Panc1 (cell line): ENCODE results near the gene MYLIP. TPM values are rescaled to one million over a fixed set of nuclear protein-coding genes. Genes with fewer than 3 reads are reported as not detected.

Source experiments
- ATAC-seq: fragments of 200-7000 bp; cut with Tn5 transposase; 2 replicates; pipeline ENCODE4 v1.9.1; 2020; ENCODE audit warnings: mild to moderate bottlenecking, moderate library complexity
- BruUV-seq: library from RNA; stranded (reverse); fragments of 400-500 nt; replicated peaks from 2 replicates; lab custom pipeline; 2021; lab: Mats Ljungman, UMichigan
- CTCF ChIA-PET: fragments of 300-600 bp; sonication (Branson Sonifier 250); formaldehyde crosslinking; loops from one replicate; lab custom pipeline; 2022; ENCODE audit warnings: antibody characterized with exemption; lab: Charles Lee
- POLR2A ChIA-PET: fragments of 300-600 bp; sonication (Branson Sonifier 250); formaldehyde crosslinking; loops from one replicate; lab custom pipeline; 2022; ENCODE audit warnings: antibody characterized with exemption; lab: Charles Lee
- DNase-seq: peaks from one replicate; pipeline ENCODE4 v3.0.0-alpha.2; 2010; ENCODE audit warnings: low read depth, low spot score
- H3K27ac ChIP-seq: 2 replicates; pipeline ENCODE4 v1.5.1; 2011; ENCODE audit warnings: mild to moderate bottlenecking, low read length, inconsistent platforms
- H3K27me3 ChIP-seq: fragments of 200-500 bp; sonication (Bioruptor generic); 2 replicates; pipeline ENCODE4 v1.6.0; 2014; ENCODE audit warnings: low read length, inconsistent platforms; ENCODE audit not compliant: control insufficient read depth, insufficient read depth
- H3K36me3 ChIP-seq: fragments of 200-500 bp; sonication (Bioruptor generic); 2 replicates; pipeline ENCODE4 v1.5.1; 2014; ENCODE audit warnings: inconsistent platforms, mild to moderate bottlenecking, low read length, moderate library complexity; ENCODE audit not compliant: control insufficient read depth, insufficient read depth
- H3K4me1 ChIP-seq: 2 replicates; pipeline ENCODE4 v1.5.1; 2011; ENCODE audit warnings: inconsistent platforms, mild to moderate bottlenecking, low read length, moderate library complexity; ENCODE audit not compliant: control insufficient read depth, insufficient read depth
- H3K4me3 ChIP-seq, 2 experiments: 2 replicates each; pipeline ENCODE4 v1.5.1; 2011 to 2012; ENCODE audit warnings: low read depth in 2 of 2, low read length in 2 of 2, mild to moderate bottlenecking in 2 of 2, inconsistent platforms in 1 of 2, moderate library complexity in 1 of 2
- H3K9me3 ChIP-seq: fragments of 200-500 bp; sonication (Bioruptor generic); 2 replicates; pipeline ENCODE4 v1.5.1; 2014; ENCODE audit warnings: low read depth, mild to moderate bottlenecking, inconsistent platforms, low read length, moderate library complexity; ENCODE audit not compliant: control insufficient read depth, insufficient read depth
- POLR2AphosphoS5 ChIP-seq: IDR thresholded peaks from 2 replicates; pipeline ENCODE4 v1.6.1; 2012; ENCODE audit warnings: mild to moderate bottlenecking, low read depth, low read length, moderate library complexity
- SIN3A ChIP-seq: IDR thresholded peaks from 2 replicates; pipeline ENCODE4 v1.6.1; 2012; ENCODE audit warnings: low read depth, mild to moderate bottlenecking, low read length, moderate library complexity, borderline replicate concordance; ENCODE audit not compliant: insufficient read depth
- TCF7L2 ChIP-seq: IDR thresholded peaks from 2 replicates; pipeline ENCODE4 v1.6.1; 2011; ENCODE audit warnings: mild to moderate bottlenecking, low read depth, low read length, inconsistent platforms
- in situ Hi-C: cut with HindIII; loops from 2 replicates; pipeline ENCODE4 v1.10.0; 2016; ENCODE audit warnings: low sequenced_read_pairs, low pct_unique_long_range_greater_than_20kb
- intact Hi-C: fragments of 100-400 bp; cut with micrococcal nuclease; formaldehyde crosslinking; loops from one replicate; pipeline ENCODE4 v1.10.0; 2022; ENCODE audit not compliant: unreplicated experiment
- total RNA-seq: library from RNA; stranded (reverse); gene quantifications from one replicate; pipeline ENCODE4 v1.2.1, GENCODE V29; 2021; ENCODE audit not compliant: unreplicated experiment
- TF ChIP-seq, protein P1 (sequence below), 2 experiments: IDR thresholded peaks; 2 replicates each; pipeline ENCODE4 v1.6.1; 2011 to 2012; ENCODE audit warnings: low read depth in 2 of 2, control low read depth in 1 of 2, low read length in 1 of 2, mild to moderate bottlenecking in 1 of 2, moderate library complexity in 1 of 2; ENCODE audit not compliant: insufficient read depth in 1 of 2
- TF ChIP-seq, protein P2 (sequence below): fragments of 450-650 bp; IDR thresholded peaks from 2 replicates; pipeline ENCODE4 v1.5.1; 2017; ENCODE audit warnings: mild to moderate bottlenecking

MYLIP gene
- total RNA-seq, 1 experiment from 2014 or later, result 12.7 TPM

DNA sequence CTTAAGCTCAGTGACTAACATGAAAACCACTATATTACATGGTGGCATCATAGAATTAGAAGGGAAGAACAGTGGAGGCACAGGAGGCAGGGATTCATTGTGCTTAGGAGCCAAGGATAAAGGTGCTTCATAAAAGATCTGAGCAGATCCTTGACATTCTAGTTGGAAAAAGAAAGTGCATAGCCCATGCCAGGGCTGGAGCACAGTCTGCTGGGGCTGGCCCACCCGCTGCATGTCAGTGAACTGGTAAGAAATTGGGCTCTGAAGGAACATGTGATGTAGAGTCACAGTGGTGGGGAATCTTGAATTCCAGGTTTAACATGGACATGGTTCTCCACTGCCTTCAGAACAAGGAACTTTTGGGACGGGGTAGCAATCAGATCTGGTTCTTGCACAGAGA is 20.4 kb downstream of the MYLIP start:
- ChIA-PET CTCF (no interaction called here), POLR2A (no interaction called here)
- ATAC-seq (no peak), DNase-seq (no peak)
- BruUV-seq, result no TSS peak
- Histone ChIP-seq H3K27me3 (no peaks in the 10 kb centered on the region), H3K9me3 (no peaks in the 10 kb centered on the region), H3K4me3 (no peak overlapping the region), H3K4me1 (no peaks in the 10 kb centered on the region), H3K27ac (no peak overlapping the region), H3K36me3 (peaks cover 20% of the 10 kb centered on the region)
- TF ChIP-seq SIN3A (no peak), TCF7L2 (no peak), POLR2AphosphoS5 (no peak)
- TF ChIP-seq, protein P1, sequence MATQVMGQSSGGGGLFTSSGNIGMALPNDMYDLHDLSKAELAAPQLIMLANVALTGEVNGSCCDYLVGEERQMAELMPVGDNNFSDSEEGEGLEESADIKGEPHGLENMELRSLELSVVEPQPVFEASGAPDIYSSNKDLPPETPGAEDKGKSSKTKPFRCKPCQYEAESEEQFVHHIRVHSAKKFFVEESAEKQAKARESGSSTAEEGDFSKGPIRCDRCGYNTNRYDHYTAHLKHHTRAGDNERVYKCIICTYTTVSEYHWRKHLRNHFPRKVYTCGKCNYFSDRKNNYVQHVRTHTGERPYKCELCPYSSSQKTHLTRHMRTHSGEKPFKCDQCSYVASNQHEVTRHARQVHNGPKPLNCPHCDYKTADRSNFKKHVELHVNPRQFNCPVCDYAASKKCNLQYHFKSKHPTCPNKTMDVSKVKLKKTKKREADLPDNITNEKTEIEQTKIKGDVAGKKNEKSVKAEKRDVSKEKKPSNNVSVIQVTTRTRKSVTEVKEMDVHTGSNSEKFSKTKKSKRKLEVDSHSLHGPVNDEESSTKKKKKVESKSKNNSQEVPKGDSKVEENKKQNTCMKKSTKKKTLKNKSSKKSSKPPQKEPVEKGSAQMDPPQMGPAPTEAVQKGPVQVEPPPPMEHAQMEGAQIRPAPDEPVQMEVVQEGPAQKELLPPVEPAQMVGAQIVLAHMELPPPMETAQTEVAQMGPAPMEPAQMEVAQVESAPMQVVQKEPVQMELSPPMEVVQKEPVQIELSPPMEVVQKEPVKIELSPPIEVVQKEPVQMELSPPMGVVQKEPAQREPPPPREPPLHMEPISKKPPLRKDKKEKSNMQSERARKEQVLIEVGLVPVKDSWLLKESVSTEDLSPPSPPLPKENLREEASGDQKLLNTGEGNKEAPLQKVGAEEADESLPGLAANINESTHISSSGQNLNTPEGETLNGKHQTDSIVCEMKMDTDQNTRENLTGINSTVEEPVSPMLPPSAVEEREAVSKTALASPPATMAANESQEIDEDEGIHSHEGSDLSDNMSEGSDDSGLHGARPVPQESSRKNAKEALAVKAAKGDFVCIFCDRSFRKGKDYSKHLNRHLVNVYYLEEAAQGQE (IDR thresholded peaks at IDR 0.05; ENCODE audit: insufficient read depth in 1 of 2, low read depth in 2 of 2, low read length in 1 of 2), result no peak
- TF ChIP-seq, protein P2, sequence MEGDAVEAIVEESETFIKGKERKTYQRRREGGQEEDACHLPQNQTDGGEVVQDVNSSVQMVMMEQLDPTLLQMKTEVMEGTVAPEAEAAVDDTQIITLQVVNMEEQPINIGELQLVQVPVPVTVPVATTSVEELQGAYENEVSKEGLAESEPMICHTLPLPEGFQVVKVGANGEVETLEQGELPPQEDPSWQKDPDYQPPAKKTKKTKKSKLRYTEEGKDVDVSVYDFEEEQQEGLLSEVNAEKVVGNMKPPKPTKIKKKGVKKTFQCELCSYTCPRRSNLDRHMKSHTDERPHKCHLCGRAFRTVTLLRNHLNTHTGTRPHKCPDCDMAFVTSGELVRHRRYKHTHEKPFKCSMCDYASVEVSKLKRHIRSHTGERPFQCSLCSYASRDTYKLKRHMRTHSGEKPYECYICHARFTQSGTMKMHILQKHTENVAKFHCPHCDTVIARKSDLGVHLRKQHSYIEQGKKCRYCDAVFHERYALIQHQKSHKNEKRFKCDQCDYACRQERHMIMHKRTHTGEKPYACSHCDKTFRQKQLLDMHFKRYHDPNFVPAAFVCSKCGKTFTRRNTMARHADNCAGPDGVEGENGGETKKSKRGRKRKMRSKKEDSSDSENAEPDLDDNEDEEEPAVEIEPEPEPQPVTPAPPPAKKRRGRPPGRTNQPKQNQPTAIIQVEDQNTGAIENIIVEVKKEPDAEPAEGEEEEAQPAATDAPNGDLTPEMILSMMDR, result no peak
- intact Hi-C loops, result no loop called here
- in situ Hi-C loops, result no loop called here

DNA sequence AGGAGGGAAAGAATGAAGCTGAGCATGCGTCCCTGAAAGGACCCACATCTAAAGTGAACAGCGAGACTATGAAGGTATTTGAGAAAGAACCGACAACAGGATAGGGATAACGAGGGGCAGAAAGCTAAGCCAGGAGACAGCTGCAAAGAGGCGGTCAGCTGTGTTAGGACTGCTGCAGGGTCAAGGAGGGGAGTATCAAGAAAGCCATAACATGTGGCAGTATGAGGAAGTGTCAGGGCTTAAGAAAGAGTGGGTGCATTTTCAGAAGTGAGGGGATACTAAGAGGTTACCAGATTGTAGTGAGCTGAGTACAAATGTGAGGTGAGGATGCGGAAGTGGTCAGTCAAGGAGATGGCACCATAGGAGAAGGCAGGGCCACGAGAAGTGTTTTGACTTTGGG is 21.2 kb downstream of the MYLIP start:
- DNase-seq (no peak), ATAC-seq (no peak)
- BruUV-seq, result no TSS peak
- TF ChIP-seq, protein P2, result no peak
- POLR2A ChIA-PET, result no interaction called here
- Histone ChIP-seq H3K36me3 (peaks cover 14% of the 10 kb centered on the region), H3K27ac (no peak overlapping the region), H3K4me1 (no peaks in the 10 kb centered on the region), H3K4me3 (no peak overlapping the region), H3K27me3 (no peaks in the 10 kb centered on the region), H3K9me3 (no peaks in the 10 kb centered on the region)
- CTCF ChIA-PET, result no interaction called here
- in situ Hi-C loops, result no loop called here
- intact Hi-C loops, result no loop called here
